ENCODE data around the gene GSTT2. TPM values are rescaled to one million over a fixed set of nuclear protein-coding genes. Genes with fewer than 3 reads are reported as not detected.

Gene GSTT2
- total RNA-seq, 2 experiments from 2014 or later = not detected

DNA sequence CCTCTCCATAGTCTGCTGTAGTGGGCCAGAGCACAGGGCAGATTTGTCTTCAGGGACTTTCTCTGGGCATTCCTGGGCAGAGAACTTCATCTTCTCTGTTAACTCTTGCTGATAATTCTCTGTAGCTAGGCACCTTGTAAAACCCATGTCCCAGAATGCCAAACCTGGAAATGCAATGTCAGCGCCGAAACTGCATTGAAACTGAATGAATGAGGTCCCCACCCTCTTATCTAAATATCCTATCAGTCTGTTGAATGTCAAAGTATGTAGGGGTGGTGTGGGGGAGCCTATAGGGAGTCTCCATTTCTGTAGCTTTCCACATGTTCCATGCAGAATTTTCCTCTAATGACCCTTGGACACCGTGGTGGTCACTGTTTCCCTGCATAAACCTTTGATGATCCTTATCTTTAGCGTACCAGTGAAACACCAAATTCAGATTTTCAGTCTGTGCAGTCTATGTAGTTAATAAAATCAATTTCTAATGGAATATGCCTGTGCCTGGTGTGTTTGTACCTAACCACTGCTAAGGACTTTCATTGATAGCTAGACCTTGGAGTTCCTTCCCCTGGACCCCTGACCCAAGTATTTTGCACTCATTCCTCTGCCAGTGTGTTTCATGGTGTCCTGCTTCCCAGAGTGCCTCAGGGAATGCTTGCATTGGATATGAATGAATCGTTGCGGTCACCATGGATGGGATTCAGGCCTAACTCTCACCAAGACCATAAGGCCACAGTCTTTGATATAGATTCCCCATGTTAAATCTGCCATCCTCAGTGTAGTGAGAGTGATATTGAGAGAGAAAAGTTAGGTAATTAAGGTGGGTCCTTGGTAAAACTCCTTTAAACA lies 28.7 kb downstream of the GSTT2 start:
- no peak overlapping the region for H3K4me3 Mint-ChIP-seq
- H3K36me3 ChIP-seq (ENCODE audit: insufficient read depth, low read length) = no peaks in the 10 kb centered on the region
- ATAC-seq (ENCODE audit: poor library complexity) = no peak
- H3K4me3 ChIP-seq (ENCODE audit: low read length) = no peak overlapping the region
- no peak overlapping the region for H3K27ac Mint-ChIP-seq
- TF ChIP-seq, protein P1, sequence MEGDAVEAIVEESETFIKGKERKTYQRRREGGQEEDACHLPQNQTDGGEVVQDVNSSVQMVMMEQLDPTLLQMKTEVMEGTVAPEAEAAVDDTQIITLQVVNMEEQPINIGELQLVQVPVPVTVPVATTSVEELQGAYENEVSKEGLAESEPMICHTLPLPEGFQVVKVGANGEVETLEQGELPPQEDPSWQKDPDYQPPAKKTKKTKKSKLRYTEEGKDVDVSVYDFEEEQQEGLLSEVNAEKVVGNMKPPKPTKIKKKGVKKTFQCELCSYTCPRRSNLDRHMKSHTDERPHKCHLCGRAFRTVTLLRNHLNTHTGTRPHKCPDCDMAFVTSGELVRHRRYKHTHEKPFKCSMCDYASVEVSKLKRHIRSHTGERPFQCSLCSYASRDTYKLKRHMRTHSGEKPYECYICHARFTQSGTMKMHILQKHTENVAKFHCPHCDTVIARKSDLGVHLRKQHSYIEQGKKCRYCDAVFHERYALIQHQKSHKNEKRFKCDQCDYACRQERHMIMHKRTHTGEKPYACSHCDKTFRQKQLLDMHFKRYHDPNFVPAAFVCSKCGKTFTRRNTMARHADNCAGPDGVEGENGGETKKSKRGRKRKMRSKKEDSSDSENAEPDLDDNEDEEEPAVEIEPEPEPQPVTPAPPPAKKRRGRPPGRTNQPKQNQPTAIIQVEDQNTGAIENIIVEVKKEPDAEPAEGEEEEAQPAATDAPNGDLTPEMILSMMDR (IDR thresholded peaks at IDR 0.05) = no peak
- H3K27ac ChIP-seq (ENCODE audit: low read depth in 1 of 2, low read length in 2 of 2) = no peak overlapping the region
- peaks cover 22% of the 10 kb centered on the region for H3K4me1 ChIP-seq (ENCODE audit: insufficient read depth, low read length)
- intact Hi-C loops (cut with DNase I, micrococcal nuclease) = loop anchor here in 1 of 2 experiments (5.0 kb wide), 1 partner anchor 56 kb away; no protein-coding TSS in a partner anchor
- ChIA-PET CTCF (no interaction called here), POLR2A (interaction anchor here (0.7 kb wide), 1 partner anchor 246 kb away, joined by 3 read pairs; the partner anchor contains the start of gene C22orf15)
- no peak for DNase-seq
- H3K9me3 Mint-ChIP-seq = no peaks in the 10 kb centered on the region
- no peaks in the 10 kb centered on the region for H3K27me3 ChIP-seq (ENCODE audit: control insufficient read depth in 1 of 2, insufficient read depth in 2 of 2, low read length in 2 of 2)
- H3K4me1 Mint-ChIP-seq (ENCODE audit: low read depth) = peaks cover 29% of the 10 kb centered on the region
- H3K9me3 ChIP-seq (ENCODE audit: control insufficient read depth in 1 of 2, insufficient read depth in 1 of 2, low read length in 2 of 2) = no peaks in the 10 kb centered on the region
- H3K27me3 Mint-ChIP-seq = peaks cover under 1% of the 10 kb centered on the region
- H3K36me3 Mint-ChIP-seq (ENCODE audit: low read depth) = peaks cover 13% of the 10 kb centered on the region

DNA sequence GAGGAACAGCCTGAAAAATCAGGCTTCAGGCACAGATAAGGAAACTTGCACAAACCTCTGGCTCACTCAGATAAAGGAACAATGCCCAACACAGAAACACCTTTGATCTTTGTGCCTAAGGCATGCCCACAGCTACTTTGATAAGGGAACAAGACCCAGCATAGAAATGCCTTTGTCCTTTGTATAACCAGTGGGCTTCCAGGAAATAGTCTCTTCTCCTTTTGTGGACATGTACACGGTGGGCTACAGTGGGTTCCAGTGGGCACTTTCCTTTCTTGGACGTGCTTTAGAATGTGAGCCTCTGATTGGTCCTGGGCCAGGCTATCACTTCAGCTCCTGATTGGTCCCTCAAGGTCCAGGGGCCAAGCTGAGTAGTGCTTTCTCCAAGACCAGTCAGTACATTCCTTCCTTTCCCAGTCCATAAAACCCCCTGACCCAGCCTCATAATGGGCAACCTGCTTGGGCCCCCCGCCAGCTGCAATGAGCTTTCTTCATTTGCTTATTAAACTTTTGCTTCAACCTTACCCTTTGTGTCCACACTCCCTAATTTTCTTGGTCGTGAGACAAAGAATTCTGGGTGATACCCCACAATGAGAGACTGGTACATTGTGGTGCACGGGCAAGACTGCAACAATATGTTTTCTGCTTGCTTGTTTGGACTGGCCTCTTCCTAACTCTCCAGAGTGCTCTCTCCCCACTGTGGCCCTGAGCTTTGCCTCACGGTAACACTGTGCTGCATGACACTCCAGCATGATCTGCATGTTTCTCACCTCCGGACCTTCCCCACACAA lies 29.5 kb downstream of the GSTT2 start:
- intact Hi-C loops (cut with DNase I, micrococcal nuclease) = loop anchor here (5.0 to 10.0 kb wide), 3 partner anchors 57 to 225 kb away; partner anchors contain the start of gene SMARCB1 (in 2 of the 2)
- ChIA-PET POLR2A (interaction anchor here (1.7 to 4.0 kb wide), 2 partner anchors 28 to 144 kb away, joined by 10 to 68 read pairs; no protein-coding TSS in a partner anchor), CTCF (interaction anchor here (2.6 kb wide), 1 partner anchor 115 kb away, joined by 7 read pairs; the partner anchor contains the start of gene MIF)
- DNase-seq (no peak), ATAC-seq (ENCODE audit: poor library complexity) (no peak)
- Histone ChIP-seq H3K36me3 (ENCODE audit: insufficient read depth, low read length) (no peaks in the 10 kb centered on the region), H3K27ac (ENCODE audit: low read depth in 1 of 2, low read length in 2 of 2) (no peak overlapping the region), H3K9me3 (ENCODE audit: control insufficient read depth in 1 of 2, insufficient read depth in 1 of 2, low read length in 2 of 2) (no peaks in the 10 kb centered on the region), H3K4me1 (ENCODE audit: insufficient read depth, low read length) (peaks cover 22% of the 10 kb centered on the region), H3K4me3 (ENCODE audit: low read length) (no peak overlapping the region), H3K27me3 (ENCODE audit: control insufficient read depth in 1 of 2, insufficient read depth in 2 of 2, low read length in 2 of 2) (no peaks in the 10 kb centered on the region)
- H3K4me3 Mint-ChIP-seq = peak overlapping the region; percentile 7
- no peaks in the 10 kb centered on the region for H3K27me3 Mint-ChIP-seq
- peaks cover 35% of the 10 kb centered on the region for H3K4me1 Mint-ChIP-seq (ENCODE audit: low read depth)
- peaks cover 13% of the 10 kb centered on the region for H3K36me3 Mint-ChIP-seq (ENCODE audit: low read depth)
- H3K27ac Mint-ChIP-seq = peak overlapping the region; percentile 94
- TF ChIP-seq, protein P1 (IDR thresholded peaks at IDR 0.05) = no peak
- H3K9me3 Mint-ChIP-seq = no peaks in the 10 kb centered on the region

DNA sequence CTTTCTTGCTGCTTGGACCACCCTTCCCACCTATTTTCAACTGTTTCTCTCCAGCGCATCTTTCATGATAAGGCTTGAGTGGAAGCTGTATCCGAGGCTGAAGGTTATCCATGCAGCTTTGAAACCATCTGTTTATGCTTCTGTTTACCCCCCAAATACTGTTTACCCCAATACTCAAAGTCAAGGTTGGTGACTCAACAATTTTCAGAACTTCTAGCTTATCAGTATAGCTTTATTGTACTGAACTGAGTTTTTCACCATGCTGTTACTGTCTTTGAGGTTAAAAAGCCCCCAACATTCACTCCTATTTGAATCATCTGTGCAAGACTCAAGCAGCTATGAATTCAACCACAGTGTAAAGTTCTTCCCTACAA lies 30.1 kb downstream of the GSTT2 start:
- Histone ChIP-seq H3K36me3 (ENCODE audit: insufficient read depth, low read length) (no peaks in the 10 kb centered on the region), H3K27ac (ENCODE audit: low read depth in 1 of 2, low read length in 2 of 2) (no peak overlapping the region), H3K9me3 (ENCODE audit: control insufficient read depth in 1 of 2, insufficient read depth in 1 of 2, low read length in 2 of 2) (no peaks in the 10 kb centered on the region), H3K4me1 (ENCODE audit: insufficient read depth, low read length) (peaks cover 22% of the 10 kb centered on the region), H3K27me3 (ENCODE audit: control insufficient read depth in 1 of 2, insufficient read depth in 2 of 2, low read length in 2 of 2) (no peaks in the 10 kb centered on the region), H3K4me3 (ENCODE audit: low read length) (no peak overlapping the region)
- ATAC-seq (ENCODE audit: poor library complexity) (no peak), DNase-seq (no peak)
- POLR2A ChIA-PET = interaction anchor here (1.1 to 4.0 kb wide), 6 partner anchors 28 to 293 kb away, joined by 3 to 68 read pairs (median 9); partner anchors contain the start of gene SLC2A11
- CTCF ChIA-PET = interaction anchor here (0.9 to 2.6 kb wide), 3 partner anchors 97 to 221 kb away, joined by 3 to 7 read pairs (median 4); partner anchors contain the start of gene MIF
- TF ChIP-seq, protein P1 (IDR thresholded peaks at IDR 0.05) = no peak
- Mint-ChIP-seq H3K9me3 (no peaks in the 10 kb centered on the region), H3K4me3 (peak overlapping the region; percentile 80), H3K36me3 (ENCODE audit: low read depth) (peaks cover 13% of the 10 kb centered on the region), H3K4me1 (ENCODE audit: low read depth) (peaks cover 40% of the 10 kb centered on the region), H3K27me3 (no peaks in the 10 kb centered on the region), H3K27ac (peak overlapping the region; percentile 94)
- intact Hi-C loops (cut with DNase I, micrococcal nuclease) = loop anchor here (5.0 to 10.0 kb wide), 2 partner anchors 113 to 225 kb away; partner anchors contain the start of gene SMARCB1 (in 2 of the 2)
